Upper lobe of left lung (tissue), 6 donors: ENCODE measurements around the gene SOCS1. TPM values are rescaled to one million over a fixed set of nuclear protein-coding genes. Genes with fewer than 3 reads are reported as not detected.

Source experiments
- ATAC-seq, 2 donors: fragments of 200-7000 bp; cut with Tn5 transposase; one replicate each; pipeline ENCODE4 v1.9.1; 2022; ENCODE audit warnings: mild to moderate bottlenecking in 2 of 2, moderate library complexity in 2 of 2; ENCODE audit not compliant: low FRiP score in 2 of 2
- DNase-seq, 2 donors: peaks; one replicate each; pipeline ENCODE4 v3.0.0-alpha.2; 2019 to 2020
- H3K27ac ChIP-seq, 4 donors: fragments of 200-600 bp; sonication (generic); one replicate each; pipeline ENCODE4 v1.5.1; 2016 to 2019
- H3K27me3 ChIP-seq, 4 donors: fragments of 200-600 bp; sonication (generic); one replicate each; pipeline ENCODE4 v1.5.1; 2017 to 2019
- H3K36me3 ChIP-seq, 4 donors: fragments of 200-600 bp; sonication (generic); one replicate each; pipeline ENCODE4 v1.5.1; 2016 to 2019
- H3K4me1 ChIP-seq, 4 donors: fragments of 200-600 bp; sonication (generic); one replicate each; pipeline ENCODE4 v1.5.1; 2018 to 2019
- H3K4me3 ChIP-seq, 4 donors: fragments of 200-600 bp; sonication (generic); one replicate each; pipeline ENCODE4 v1.5.1; 2017 to 2019; ENCODE audit warnings: mild to moderate bottlenecking in 2 of 4, moderate library complexity in 1 of 4
- H3K9me3 ChIP-seq, 4 donors: fragments of 200-600 bp; sonication (generic); one replicate each; pipeline ENCODE4 v1.5.1; 2018 to 2019
- EP300 ChIP-seq, 4 donors: sonication (generic); formaldehyde crosslinking; IDR thresholded peaks; one replicate each; pipeline ENCODE4 v1.5.1; 2017; ENCODE audit warnings: antibody characterized with exemption in 4 of 4, control low read depth in 2 of 4
- POLR2A ChIP-seq, 4 donors: fragments of 450-650 bp; IDR thresholded peaks; one replicate each; pipeline ENCODE4 v1.5.1; 2016 to 2017; ENCODE audit warnings: antibody characterized with exemption in 4 of 4, mild to moderate bottlenecking in 2 of 4
- POLR2AphosphoS5 ChIP-seq, 2 donors: sonication (generic); formaldehyde crosslinking; IDR thresholded peaks; one replicate each; pipeline ENCODE4 v1.5.1; 2017; ENCODE audit warnings: antibody characterized with exemption in 2 of 2
- WGBS, 2 donors: methylation state at CpG; one replicate each; pipeline ENCODE4 v1.1.5; 2017 to 2018; 5-methylcytosine and 5-hydroxymethylcytosine counted together
- total RNA-seq, 6 donors: library from RNA; depleted of rRNA in 4 of 6; stranded (reverse); fragments of >200 nt in 4 of 6; gene quantifications; one replicate each; pipeline versions ENCODE4 v1.1.0 to v1.2.1, GENCODE V29; 2016 to 2021
- TF ChIP-seq, protein P1 (sequence below), 6 experiments: fragments of 450-650 bp in 4 of 6; fragments of 200-600 bp in 2 of 6; sonication (generic) in 2 of 6; IDR thresholded peaks; one replicate each; pipeline ENCODE4 v1.5.1; 2016 to 2019; ENCODE audit warnings: antibody characterized with exemption in 6 of 6
- donor health status: DM: no; HTN: no; CAD: no; lungs with moderate emphysema.
- donor health status: DM: no; HTN: yes; CAD: no; lungs with severe emphysema.

SOCS1 gene
- total RNA-seq, 6 donors from 2014 or later = 9.4 to 36.6 (median 18.5) TPM

DNA sequence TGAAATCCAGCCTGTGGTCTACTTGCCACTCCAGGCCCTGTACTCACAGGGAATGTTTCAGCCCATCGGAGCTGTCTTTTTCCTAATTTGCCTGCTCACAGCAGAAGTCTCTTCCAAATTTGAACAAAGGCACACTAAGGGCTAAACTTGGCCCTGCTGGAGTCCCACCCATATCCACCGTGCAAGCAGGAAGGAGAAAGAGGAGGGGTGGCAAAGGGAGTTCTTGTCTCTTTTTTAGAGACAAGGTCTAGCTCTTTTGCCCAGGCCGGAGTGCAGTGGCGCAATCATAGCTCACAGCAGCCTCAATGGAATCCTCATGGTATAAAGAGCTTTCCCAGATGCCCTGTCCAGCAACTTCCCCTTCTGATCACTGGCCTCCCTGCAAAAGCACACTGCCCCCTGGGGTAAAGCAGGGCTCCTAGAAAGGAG is 27.8 kb upstream of the SOCS1 start:
- H3K9me3 ChIP-seq = no peaks in the 10 kb centered on the region
- TF ChIP-seq EP300 (IDR thresholded peaks at IDR 0.05) (no peak), POLR2A (IDR thresholded peaks at IDR 0.05) (no peak), POLR2AphosphoS5 (IDR thresholded peaks at IDR 0.05) (no peak)
- TF ChIP-seq, protein P1, sequence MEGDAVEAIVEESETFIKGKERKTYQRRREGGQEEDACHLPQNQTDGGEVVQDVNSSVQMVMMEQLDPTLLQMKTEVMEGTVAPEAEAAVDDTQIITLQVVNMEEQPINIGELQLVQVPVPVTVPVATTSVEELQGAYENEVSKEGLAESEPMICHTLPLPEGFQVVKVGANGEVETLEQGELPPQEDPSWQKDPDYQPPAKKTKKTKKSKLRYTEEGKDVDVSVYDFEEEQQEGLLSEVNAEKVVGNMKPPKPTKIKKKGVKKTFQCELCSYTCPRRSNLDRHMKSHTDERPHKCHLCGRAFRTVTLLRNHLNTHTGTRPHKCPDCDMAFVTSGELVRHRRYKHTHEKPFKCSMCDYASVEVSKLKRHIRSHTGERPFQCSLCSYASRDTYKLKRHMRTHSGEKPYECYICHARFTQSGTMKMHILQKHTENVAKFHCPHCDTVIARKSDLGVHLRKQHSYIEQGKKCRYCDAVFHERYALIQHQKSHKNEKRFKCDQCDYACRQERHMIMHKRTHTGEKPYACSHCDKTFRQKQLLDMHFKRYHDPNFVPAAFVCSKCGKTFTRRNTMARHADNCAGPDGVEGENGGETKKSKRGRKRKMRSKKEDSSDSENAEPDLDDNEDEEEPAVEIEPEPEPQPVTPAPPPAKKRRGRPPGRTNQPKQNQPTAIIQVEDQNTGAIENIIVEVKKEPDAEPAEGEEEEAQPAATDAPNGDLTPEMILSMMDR (IDR thresholded peaks at IDR 0.05) = no peak
- DNase-seq (peak in 1 of 2 donors; percentile 42), ATAC-seq (no peak)
- H3K4me3 ChIP-seq = no peak overlapping the region
- H3K27me3 ChIP-seq = no peaks in the 10 kb centered on the region
- WGBS, 2 donors = 40 to 49% methylated on average over 3 to 4 of the region's 4 CpGs
- no peak overlapping the region for H3K27ac ChIP-seq
- peaks cover 0 to 5% (median 0%) of the 10 kb centered on the region in 4 donors for H3K4me1 ChIP-seq
- H3K36me3 ChIP-seq = no peaks in the 10 kb centered on the region

- 89 to 91% methylated on average over 22 to 25 of the region's 25 CpGs for WGBS, 2 donors
- TF ChIP-seq POLR2AphosphoS5 (IDR thresholded peaks at IDR 0.05) (no peak), POLR2A (IDR thresholded peaks at IDR 0.05) (no peak), EP300 (IDR thresholded peaks at IDR 0.05) (no peak)
- TF ChIP-seq, protein P1 (IDR thresholded peaks at IDR 0.05) = no peak
- Histone ChIP-seq H3K9me3 (no peaks in the 10 kb centered on the region), H3K27me3 (no peaks in the 10 kb centered on the region), H3K27ac (no peak within 1 kb of the TSS), H3K4me3 (no peak within 1 kb of the TSS), H3K4me1 (peaks cover 0 to 5% (median 0%) of the 10 kb centered on the region in 4 donors), H3K36me3 (no peaks in the 10 kb centered on the region)
- no peak for ATAC-seq
- no peak for DNase-seq
Measured at GRCh38 chr16:11280616-11281522, 24.9 kb upstream of the SOCS1 start, which contains the start of gene PRM1. TSS of gene PRM1 (minus strand) at chr16:11281330. CDS start at chr16:11281238, 92 bp downstream.

DNA sequence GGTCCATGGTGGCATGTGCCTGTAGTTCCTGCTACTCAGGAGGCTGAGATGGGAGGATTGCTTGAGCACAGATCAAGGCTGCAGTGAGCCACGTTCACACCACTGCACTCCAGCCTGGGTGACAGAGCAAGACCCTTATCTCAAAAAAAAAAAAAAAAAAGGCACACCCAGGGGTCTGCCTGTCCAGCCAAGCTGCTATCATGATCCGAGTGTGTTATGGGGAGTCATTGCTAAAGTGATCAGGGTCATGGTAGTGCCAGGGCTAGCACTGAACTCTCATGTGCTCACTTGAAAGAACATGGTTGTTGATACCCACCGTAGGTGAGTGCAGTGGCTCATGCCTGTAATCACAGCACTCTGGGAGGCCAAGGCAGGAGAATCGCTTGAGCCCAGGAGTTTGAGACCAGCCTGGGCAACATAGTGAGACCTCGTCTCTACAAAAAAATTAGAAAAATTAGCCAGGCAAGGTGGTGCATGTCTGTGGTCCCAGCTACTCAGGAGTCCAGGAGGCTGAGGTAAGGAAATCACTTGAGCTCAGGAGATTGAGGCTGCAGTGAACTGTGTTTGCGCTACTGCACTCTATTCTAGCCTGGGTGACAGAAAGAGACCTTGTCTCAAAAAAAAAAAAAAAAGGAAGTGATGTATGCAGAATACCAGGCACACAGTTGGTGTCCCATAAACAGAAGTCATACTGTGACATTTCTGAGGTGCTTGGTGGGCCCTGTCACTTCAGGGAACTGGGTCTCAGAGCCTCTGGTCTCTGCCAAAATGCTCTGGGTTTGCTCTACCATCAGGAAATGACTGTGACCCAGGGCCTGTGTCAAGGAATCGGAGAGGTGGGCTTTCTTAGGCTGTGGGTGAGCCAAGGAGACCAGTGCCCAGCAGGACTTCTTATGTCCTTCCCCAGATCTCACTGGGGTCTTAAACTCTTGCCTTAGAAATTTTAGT is 23.0 kb upstream of the SOCS1 start:
- H3K9me3 ChIP-seq = no peaks in the 10 kb centered on the region
- DNase-seq (no peak), ATAC-seq (no peak)
- 79 to 85% methylated on average over 7 of the region's 7 CpGs for WGBS, 2 donors
- no peak overlapping the region for H3K4me3 ChIP-seq
- H3K36me3 ChIP-seq = no peaks in the 10 kb centered on the region
- peaks cover 0 to 5% (median 0%) of the 10 kb centered on the region in 4 donors for H3K4me1 ChIP-seq
- H3K27me3 ChIP-seq = no peaks in the 10 kb centered on the region
- TF ChIP-seq POLR2A (IDR thresholded peaks at IDR 0.05) (no peak), POLR2AphosphoS5 (IDR thresholded peaks at IDR 0.05) (no peak), EP300 (IDR thresholded peaks at IDR 0.05) (no peak)
- TF ChIP-seq, protein P1 (IDR thresholded peaks at IDR 0.05) = no peak
- H3K27ac ChIP-seq = no peak overlapping the region

DNA sequence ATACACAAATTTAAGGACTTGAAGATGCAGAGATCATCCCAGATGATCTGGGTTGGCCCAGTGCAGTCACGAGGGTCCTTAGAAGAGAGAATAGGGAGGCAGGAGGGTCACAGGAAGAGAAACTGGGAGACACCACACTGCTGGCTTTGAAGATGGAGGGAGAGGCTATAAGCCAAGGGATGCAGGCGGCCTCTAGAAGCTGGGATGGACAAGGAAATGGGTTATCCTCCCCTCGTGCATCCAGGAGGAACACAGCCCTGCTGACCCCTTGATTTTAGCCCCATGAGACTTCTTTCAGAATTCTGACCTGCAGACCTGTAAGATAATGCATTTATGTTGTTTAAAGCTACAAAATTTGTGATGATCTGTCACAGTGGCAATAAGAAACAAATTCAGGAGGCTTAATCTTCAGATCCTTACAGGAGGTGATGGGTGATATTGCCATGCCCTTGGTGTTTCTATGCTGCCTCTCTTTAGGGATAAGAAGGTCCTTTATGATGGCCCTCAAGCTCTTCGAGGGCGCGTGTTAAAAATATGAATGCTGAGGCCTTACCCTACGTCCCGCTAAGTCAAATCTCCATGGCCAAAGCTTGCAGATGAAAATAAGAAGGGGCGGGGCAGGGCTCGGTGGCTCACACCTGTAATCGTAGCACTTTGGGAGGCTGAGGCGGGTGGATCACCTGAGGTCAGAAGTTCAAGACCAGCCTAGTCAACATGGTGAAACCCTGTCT is 21.8 kb upstream of the SOCS1 start:
- no peaks in the 10 kb centered on the region for H3K27me3 ChIP-seq
- peaks cover 0 to 5% (median 0%) of the 10 kb centered on the region in 4 donors for H3K4me1 ChIP-seq
- no peaks in the 10 kb centered on the region for H3K9me3 ChIP-seq
- no peak for ATAC-seq
- TF ChIP-seq EP300 (IDR thresholded peaks at IDR 0.05) = no peak
- TF ChIP-seq POLR2A (IDR thresholded peaks at IDR 0.05) = no peak
- TF ChIP-seq, protein P1 (IDR thresholded peaks at IDR 0.05) = no peak
- TF ChIP-seq POLR2AphosphoS5 (IDR thresholded peaks at IDR 0.05) = no peak
- WGBS, 2 donors = 81 to 87% methylated on average over 12 of the region's 12 CpGs
- no peak overlapping the region for H3K4me3 ChIP-seq
- H3K36me3 ChIP-seq = no peaks in the 10 kb centered on the region
- H3K27ac ChIP-seq = no peak overlapping the region
- no peak for DNase-seq
